ENCODE results near the gene MRTFA. TPM values are rescaled to one million over a fixed set of nuclear protein-coding genes. Genes with fewer than 3 reads are reported as not detected.

Gene MRTFA
- total RNA-seq, 1 donor from 2014 or later: 24.9 TPM

DNA sequence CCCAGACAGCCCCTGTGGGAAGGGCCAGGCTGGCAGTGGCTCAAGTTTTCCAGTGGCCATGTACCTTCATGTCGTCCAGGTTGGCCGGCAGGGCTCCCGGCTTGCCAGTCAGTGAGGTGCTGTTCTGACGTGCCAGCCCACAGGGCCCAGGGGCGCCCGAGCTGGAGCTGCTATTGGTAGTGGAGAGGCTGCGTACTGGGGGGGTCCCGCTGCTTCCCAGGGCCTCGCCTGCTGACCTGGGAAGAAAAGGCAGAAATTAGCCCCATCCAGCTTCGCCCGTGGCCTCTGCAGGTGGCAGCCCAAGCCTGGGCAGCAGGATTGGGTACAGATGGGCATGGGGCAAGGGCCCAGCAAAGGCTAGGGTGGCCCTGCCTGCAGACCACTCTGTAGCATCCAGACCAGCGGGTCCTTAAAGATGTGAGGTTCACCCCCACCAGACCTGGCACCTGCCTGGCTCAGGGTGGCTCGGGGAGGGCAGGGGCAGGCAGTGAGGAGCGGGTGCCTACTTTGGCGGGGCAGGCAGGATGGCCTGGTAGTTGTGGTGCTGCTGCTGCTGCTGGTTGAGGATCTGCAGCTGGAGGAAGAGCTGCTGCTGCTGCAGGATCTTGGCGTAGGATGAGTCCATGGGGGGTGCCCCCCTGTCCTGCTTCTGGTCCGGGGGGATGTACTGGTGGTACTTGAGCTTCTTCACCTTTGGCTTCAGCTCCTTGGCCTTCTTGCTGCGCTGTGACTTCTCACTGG lies 216.0 kb downstream of the MRTFA start:
- no peak for FAIRE-seq
- no peak for DNase-seq (ENCODE audit: low spot score in 2 of 2)

GRCh38 chr22:40419718-40420117 lies 216.8 kb downstream of the MRTFA start:
- DNase-seq (ENCODE audit: low spot score in 2 of 2) (no peak), FAIRE-seq (no peak)

GRCh38 chr22:40418366-40419201 lies 217.9 kb downstream of the MRTFA start:
- no peak for DNase-seq (ENCODE audit: low spot score in 2 of 2)

DNA sequence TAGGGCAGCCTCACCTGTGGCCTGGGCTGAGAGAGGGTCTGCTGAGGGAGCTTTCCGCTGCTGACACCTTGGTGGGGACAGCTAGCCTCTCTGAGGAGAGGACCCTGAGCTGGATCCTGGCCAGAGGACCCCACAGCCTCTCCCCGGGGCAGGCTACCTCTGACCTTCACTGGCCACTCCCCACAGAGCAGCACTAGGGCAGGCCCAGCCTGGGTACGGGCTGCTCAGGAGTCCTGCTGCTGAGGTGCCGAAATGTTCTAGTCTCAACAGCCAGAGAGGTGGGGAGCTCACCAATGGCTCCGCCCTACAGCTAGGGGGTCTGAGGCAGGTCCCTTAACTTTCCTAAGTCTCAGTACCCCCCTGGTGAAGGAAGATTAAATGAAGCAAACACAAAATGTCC lies 218.6 kb downstream of the MRTFA start:
- FAIRE-seq (no peak), DNase-seq (ENCODE audit: low spot score in 2 of 2) (no peak)

More at GRCh38 chr22:40418366-40419201, 217.9 kb downstream of the MRTFA start:
- no peak for FAIRE-seq

GRCh38 chr22:40417041-40417440 lies 219.5 kb downstream of the MRTFA start:
- FAIRE-seq: no peak
- no peak for DNase-seq (ENCODE audit: low spot score in 2 of 2)

DNA sequence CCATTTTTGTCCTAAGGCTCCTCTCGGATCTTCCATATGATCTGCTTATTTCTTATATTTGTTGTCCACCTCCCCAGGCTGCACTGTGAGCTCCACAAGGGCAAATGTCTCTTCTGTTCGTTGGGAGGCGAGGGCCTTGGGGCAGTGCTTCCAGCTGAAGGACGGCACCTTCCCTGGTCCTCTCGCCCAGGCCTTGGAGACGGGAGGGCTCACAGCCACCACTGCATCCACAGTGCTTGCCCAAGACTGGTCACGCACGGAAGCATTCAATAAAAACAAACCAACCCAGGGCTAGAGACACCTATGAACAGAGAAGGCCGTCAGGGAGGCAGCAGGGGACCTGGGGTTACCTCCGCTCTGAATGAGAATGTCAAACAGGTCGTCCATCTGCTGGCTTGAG lies 219.9 kb downstream of the MRTFA start:
- DNase-seq (ENCODE audit: low spot score in 2 of 2): no peak
- FAIRE-seq: no peak

- DNase-seq (ENCODE audit: low spot score in 2 of 2) (no peak), FAIRE-seq (no peak)
Measured at GRCh38 chr22:40416267-40416570, 220.3 kb downstream of the MRTFA start.

DNA sequence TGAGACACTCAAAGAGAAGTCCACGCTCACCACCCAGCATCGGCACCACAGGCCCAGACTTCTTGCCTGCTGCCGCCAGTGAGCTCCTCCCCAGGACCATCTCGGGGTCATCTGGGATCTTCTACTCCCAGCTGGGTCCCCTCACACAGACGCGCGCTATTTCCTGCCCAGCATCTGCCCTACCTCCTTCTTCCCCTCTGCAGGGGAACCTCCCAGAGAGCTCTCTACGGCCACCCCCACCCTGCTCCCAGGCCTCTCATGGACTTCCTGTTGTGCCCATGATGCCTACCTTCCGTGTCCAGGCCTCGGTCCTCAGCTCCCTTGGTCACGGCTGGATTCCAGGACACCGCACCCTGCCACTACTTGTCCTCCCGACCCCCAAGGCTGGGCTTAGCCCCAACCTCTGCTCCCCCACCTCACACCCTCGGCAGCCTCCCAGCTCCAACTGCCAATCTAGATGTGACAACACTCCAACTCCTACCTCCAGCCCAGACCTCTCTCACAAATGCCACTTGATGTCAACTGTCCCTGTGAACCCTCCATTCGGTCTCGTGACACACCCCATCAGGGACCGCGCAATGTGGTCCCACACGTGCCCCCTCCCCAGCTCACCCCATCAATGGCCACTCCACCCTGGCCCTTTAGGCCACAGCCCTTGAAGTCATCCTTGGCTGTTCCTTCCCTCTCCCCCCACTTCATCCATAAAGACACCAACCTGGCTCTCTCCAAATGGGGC lies 220.8 kb downstream of the MRTFA start:
- DNase-seq (ENCODE audit: low spot score in 2 of 2) (no peak), FAIRE-seq (no peak)

GRCh38 chr22:40414838-40415505 lies 221.5 kb downstream of the MRTFA start:
- no peak for DNase-seq (ENCODE audit: low spot score in 2 of 2)
- FAIRE-seq: no peak

GRCh38 chr22:40414311-40414710 lies 222.2 kb downstream of the MRTFA start:
- no peak for FAIRE-seq
- DNase-seq (ENCODE audit: low spot score in 2 of 2): no peak

GRCh38 chr22:40413873-40414272 lies 222.6 kb downstream of the MRTFA start:
- no peak for FAIRE-seq
- no peak for DNase-seq (ENCODE audit: low spot score in 2 of 2)

DNA sequence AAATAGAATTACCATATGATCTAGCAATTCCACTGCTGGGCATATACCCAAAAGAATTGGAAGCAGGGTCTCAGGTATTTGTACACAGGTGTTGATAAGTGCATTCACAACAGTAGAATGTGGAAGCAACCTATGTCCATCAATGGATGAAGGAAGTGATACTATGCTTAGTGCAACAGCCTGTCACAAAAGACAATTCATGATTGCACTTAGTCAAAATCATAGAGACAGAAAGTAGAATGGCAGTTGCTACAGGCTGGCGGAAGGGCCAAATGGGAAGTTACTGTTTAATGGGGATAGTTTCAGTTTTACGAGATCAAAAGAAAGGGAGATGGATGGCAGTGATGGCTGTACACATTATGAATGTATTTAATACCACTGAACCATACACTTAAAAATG lies 224.1 kb downstream of the MRTFA start:
- DNase-seq (ENCODE audit: low spot score in 2 of 2) (no peak), FAIRE-seq (no peak)

GRCh38 chr22:40411506-40411861 lies 225.0 kb downstream of the MRTFA start:
- FAIRE-seq (no peak), DNase-seq (ENCODE audit: low spot score in 2 of 2) (no peak)

DNA sequence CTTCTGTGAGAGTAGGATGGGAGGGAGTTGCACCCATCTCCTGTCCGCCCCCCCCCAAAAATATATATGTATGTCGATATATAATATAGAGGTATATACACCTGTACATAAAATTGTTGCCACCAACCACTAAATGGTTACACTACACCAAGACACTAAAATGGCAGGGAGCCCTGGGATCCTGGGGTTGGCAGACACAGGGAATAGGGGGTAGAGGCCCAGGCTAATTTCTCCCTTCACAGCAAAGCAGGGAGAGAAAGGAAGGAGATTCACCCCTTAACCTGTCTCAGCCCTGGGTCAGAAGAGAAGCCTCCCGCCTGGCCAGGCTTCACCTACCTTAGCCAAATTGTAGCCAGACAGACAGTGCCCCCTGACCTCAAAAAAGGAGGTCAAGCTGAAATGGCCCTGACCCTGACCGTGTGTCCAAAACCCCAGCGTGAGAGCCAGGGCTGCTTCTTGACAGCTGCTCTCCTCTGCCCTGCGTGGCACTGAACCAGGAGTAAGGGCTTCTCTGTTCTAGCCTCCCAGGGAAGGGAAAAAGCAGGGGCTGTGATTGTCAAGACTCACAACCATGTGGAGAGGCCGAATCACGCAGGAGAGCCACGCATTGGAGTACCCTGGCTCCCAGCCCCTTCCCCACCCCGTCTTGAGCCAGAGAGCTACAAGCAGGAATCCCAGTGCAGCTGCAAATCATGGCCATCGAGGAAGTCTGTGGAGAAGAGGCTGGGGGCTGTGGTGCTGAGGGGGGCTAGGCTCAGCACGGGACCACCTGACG lies 225.6 kb downstream of the MRTFA start:
- DNase-seq (ENCODE audit: low spot score in 2 of 2) (no peak), FAIRE-seq (no peak)

- DNase-seq (ENCODE audit: low spot score in 2 of 2) (no peak), FAIRE-seq (no peak)
Measured at GRCh38 chr22:40410272-40410671, 226.2 kb downstream of the MRTFA start.

DNA sequence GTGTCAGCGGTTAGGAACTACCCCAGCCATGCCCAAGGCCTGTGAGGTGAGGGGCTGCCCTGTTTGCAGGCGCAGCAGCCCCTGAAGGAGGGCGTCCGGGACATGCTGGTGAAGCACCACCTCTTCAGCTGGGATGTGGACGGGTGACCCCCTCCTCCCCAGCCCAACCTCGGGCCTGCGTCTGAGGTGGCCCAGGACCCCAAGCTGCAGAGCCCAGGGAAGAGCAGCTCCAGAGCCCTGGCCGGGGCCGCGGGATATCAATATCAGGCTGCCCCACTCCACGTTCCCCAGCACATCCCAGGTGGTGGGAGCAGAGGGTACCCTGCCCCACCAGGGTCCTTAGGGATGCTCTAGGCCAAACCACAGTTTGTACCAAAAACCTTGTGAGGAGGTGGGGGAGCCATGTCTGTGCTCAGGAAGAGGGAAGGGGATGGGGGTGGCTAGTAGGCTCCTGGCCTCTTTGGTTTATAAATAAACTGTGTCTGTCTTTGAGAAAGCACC lies 226.9 kb downstream of the MRTFA start:
- FAIRE-seq (no peak), DNase-seq (ENCODE audit: low spot score in 2 of 2) (no peak)

- FAIRE-seq (no peak), DNase-seq (ENCODE audit: low spot score in 2 of 2) (no peak)
Measured at GRCh38 chr22:40408718-40409612, 227.6 kb downstream of the MRTFA start.

GRCh38 chr22:40407831-40408717 lies 228.4 kb downstream of the MRTFA start:
- no peak for FAIRE-seq
- DNase-seq (ENCODE audit: low spot score in 2 of 2): no peak

All from frontal cortex (tissue), 4 donors.